IPS DF 6.9 (cell line): Measurements from ENCODE around the gene UNC79.

Experiments used
- DNase-seq: peaks from one replicate; pipeline ENCODE4 v3.0.0-alpha.2; 2013; ENCODE audit warnings: low read depth, low spot score
- H3K27ac ChIP-seq: one replicate; pipeline ENCODE4 v1.5.1; 2013; ENCODE audit warnings: low read length, control low read depth
- H3K27me3 ChIP-seq: 2 replicates; pipeline ENCODE4 v1.6.1; 2013; ENCODE audit warnings: mild to moderate bottlenecking, low read length; ENCODE audit not compliant: control insufficient read depth, insufficient read depth
- H3K36me3 ChIP-seq: 2 replicates; pipeline ENCODE4 v1.6.1; 2013; ENCODE audit warnings: low read length; ENCODE audit not compliant: control insufficient read depth, insufficient read depth
- H3K4me1 ChIP-seq: 2 replicates; pipeline ENCODE4 v1.6.1; 2013; ENCODE audit warnings: low read length; ENCODE audit not compliant: control insufficient read depth, insufficient read depth
- H3K4me3 ChIP-seq: 2 replicates; pipeline ENCODE4 v1.5.1; 2013; ENCODE audit warnings: mild to moderate bottlenecking, low read length
- H3K9me3 ChIP-seq: 2 replicates; pipeline ENCODE4 v1.6.1; 2013; ENCODE audit warnings: low read length, inconsistent platforms; ENCODE audit not compliant: control insufficient read depth, insufficient read depth
- WGBS: extraction: QIAGEN DNeasy Blood & Tissue Kit; methylation state at CpG from one replicate; pipeline ENCODE4 v1.1.7; 2013; ENCODE audit warnings: mixed read lengths, missing lambda C conversion rate; ENCODE audit not compliant: insufficient read length, insufficient coverage; 5-methylcytosine and 5-hydroxymethylcytosine counted together

The UNC79 gene

GRCh38 chr14:93703941-93704340, 273.2 kb downstream of the UNC79 start:
- WGBS: no CpG with 5 or more reads among the region's 6 CpGs
- DNase-seq: no peak
- Histone ChIP-seq H3K27ac (no peak overlapping the region), H3K4me3 (no peak overlapping the region), H3K36me3 (no peaks in the 10 kb centered on the region), H3K9me3 (no peaks in the 10 kb centered on the region), H3K27me3 (no peaks in the 10 kb centered on the region), H3K4me1 (no peaks in the 10 kb centered on the region)

- Histone ChIP-seq H3K4me3 (no peak overlapping the region), H3K9me3 (no peaks in the 10 kb centered on the region), H3K27ac (no peak overlapping the region), H3K27me3 (no peaks in the 10 kb centered on the region), H3K4me1 (no peaks in the 10 kb centered on the region), H3K36me3 (no peaks in the 10 kb centered on the region)
- no peak for DNase-seq
- no CpG with 5 or more reads among the region's 15 CpGs for WGBS
Observed at GRCh38 chr14:93705513-93706156, 274.9 kb downstream of the UNC79 start.

- H3K4me1 ChIP-seq: no peaks in the 10 kb centered on the region
- H3K9me3 ChIP-seq: no peaks in the 10 kb centered on the region
- H3K36me3 ChIP-seq: no peaks in the 10 kb centered on the region
- DNase-seq: no peak
- H3K4me3 ChIP-seq: no peak overlapping the region; the same call in 1 of the 2 replicates
- H3K27me3 ChIP-seq: no peaks in the 10 kb centered on the region
- no CpG with 5 or more reads among the region's 21 CpGs for WGBS
- H3K27ac ChIP-seq: no peak overlapping the region
Observed at GRCh38 chr14:93706360-93706955, 275.7 kb downstream of the UNC79 start.

DNA sequence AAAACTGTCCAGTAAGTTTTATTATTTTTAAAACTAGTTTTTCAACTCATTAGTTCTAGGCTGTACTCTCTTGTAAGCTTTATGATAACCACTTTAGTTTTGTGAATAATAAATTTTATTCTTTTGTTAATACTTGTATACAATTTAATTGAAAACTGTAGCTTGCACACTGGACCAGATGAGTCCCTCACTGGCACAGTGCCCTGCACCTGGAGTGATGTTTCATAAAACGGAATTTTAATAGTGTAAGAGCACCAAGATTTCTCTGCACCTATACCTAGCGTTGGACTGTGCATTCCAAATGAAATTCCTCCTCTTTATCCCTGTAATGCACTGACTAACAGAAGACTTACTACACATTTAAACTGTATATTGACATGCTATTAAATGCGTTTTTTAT, 276.7 kb downstream of the UNC79 start:
- no peak for DNase-seq
- WGBS: no CpG with 5 or more reads among the region's 3 CpGs
- H3K36me3 ChIP-seq: no peaks in the 10 kb centered on the region

DNA sequence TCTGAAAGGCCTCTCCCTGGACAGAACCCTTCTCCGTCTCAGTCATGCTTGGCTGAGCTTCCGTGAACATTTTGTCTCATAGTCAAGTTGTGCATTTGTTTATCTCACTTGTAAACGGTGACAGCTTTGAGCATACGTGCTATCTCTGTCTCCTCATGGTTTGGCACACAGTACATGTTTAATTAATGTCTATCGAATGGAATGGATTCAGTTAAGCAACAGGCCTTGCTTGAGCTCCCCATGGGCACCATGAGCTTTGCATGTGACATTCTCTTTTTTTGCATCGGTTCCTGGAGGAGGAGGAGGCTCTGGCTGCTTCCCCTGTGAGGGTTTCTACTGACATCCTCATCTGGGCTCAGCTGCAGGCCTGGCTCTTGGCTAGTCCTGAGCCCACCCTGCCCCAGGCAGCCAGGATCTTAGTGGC, 277.6 kb downstream of the UNC79 start:
- Histone ChIP-seq H3K27me3 (no peaks in the 10 kb centered on the region), H3K36me3 (no peaks in the 10 kb centered on the region), H3K9me3 (no peaks in the 10 kb centered on the region), H3K27ac (no peak overlapping the region), H3K4me3 (no peak overlapping the region), H3K4me1 (peaks cover 7% of the 10 kb centered on the region)
- WGBS: no CpG with 5 or more reads among the region's 6 CpGs
- DNase-seq: no peak

More for the DNA sequence above, 276.7 kb downstream of the UNC79 start:
- no peak overlapping the region for H3K27ac ChIP-seq
- H3K4me1 ChIP-seq: peaks cover 3% of the 10 kb centered on the region
- H3K4me3 ChIP-seq: no peak overlapping the region
- no peaks in the 10 kb centered on the region for H3K9me3 ChIP-seq
- no peaks in the 10 kb centered on the region for H3K27me3 ChIP-seq

DNA sequence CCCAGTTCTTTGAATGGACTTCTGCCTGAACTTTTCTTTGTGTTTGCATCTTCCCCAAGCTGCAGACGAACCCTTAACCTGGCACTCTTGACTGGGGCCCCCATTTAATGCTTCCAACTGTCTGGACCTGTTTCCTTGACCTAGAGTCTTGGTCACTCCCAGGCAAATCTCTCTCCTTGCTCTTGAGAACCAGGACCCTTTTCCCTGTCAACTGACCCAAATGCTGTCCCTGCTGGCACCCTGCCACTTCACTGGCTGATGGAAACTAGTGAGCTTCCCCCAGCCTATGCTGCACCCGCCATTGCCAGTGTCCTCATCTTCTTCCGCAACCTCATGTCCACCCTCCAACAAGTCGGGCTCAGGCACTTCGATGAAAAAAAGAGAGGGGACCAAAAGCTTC, 278.1 kb downstream of the UNC79 start:
- no peaks in the 10 kb centered on the region for H3K9me3 ChIP-seq
- no peaks in the 10 kb centered on the region for H3K36me3 ChIP-seq
- H3K4me1 ChIP-seq: peaks cover 7% of the 10 kb centered on the region
- no peak for DNase-seq
- H3K27me3 ChIP-seq: no peaks in the 10 kb centered on the region
- no peak overlapping the region for H3K4me3 ChIP-seq
- no peak overlapping the region for H3K27ac ChIP-seq
- WGBS: no CpG with 5 or more reads among the region's 5 CpGs

DNA sequence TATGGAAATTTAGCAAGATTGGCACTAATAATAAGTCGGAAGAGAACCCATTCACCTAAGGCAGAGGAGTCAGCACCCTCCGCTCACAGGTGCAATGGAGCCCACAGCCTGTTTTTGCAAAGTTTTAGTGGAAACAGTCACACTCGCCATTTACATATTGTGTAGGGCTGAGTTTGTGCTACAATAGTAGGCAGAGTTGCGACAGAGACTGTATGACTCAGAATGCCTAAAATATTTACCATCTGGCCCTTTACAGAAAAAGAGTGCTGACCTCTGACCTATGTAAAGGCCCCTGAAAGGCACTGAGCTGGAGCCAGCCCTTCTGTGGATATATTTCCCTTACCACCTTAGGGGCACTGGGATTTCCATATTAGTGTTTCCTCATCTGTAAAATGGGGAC, 278.5 kb downstream of the UNC79 start:
- H3K27ac ChIP-seq: no peak overlapping the region
- no CpG with 5 or more reads among the region's 4 CpGs for WGBS
- peaks cover 7% of the 10 kb centered on the region for H3K4me1 ChIP-seq
- H3K27me3 ChIP-seq: no peaks in the 10 kb centered on the region
- H3K36me3 ChIP-seq: no peaks in the 10 kb centered on the region
- no peaks in the 10 kb centered on the region for H3K9me3 ChIP-seq
- no peak for DNase-seq
- H3K4me3 ChIP-seq: no peak overlapping the region

DNA sequence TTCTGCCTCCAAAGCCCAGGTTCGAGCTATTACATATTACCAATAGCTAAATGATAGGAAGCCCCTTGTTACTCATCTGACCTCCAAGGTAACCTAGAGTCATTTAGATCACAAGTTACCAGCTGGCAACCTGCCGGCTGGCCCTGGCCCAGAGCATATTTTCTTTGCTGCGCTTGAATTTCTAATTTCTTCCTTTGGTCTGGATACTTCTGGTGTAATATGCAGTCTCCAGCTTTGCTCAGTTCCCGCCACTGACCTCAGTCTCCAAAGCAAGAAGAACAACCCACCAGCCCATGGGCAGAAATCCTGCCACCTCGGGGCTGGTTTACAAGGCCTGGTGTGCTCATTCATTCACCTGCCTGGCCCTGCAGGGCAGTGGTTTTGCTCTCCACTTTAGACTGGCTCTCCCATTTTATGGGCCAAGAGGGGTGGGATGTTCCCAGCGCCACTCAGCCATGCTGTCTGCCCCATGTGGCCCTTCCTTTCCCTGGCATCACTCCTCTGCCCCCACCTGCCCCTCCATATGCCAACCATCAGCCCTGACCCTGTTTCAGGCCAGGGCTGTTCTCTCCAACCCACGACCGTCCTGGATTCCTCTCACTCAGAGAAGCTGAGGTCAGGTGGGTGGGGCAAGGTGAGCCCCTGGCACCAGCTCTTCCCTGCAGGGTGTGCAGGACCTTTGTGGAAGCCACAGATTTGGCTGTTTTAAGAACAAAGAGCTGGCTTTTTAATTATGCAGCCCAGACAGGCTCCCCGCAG, 281.5 kb downstream of the UNC79 start:
- DNase-seq: no peak
- no CpG with 5 or more reads among the region's 9 CpGs for WGBS

DNA sequence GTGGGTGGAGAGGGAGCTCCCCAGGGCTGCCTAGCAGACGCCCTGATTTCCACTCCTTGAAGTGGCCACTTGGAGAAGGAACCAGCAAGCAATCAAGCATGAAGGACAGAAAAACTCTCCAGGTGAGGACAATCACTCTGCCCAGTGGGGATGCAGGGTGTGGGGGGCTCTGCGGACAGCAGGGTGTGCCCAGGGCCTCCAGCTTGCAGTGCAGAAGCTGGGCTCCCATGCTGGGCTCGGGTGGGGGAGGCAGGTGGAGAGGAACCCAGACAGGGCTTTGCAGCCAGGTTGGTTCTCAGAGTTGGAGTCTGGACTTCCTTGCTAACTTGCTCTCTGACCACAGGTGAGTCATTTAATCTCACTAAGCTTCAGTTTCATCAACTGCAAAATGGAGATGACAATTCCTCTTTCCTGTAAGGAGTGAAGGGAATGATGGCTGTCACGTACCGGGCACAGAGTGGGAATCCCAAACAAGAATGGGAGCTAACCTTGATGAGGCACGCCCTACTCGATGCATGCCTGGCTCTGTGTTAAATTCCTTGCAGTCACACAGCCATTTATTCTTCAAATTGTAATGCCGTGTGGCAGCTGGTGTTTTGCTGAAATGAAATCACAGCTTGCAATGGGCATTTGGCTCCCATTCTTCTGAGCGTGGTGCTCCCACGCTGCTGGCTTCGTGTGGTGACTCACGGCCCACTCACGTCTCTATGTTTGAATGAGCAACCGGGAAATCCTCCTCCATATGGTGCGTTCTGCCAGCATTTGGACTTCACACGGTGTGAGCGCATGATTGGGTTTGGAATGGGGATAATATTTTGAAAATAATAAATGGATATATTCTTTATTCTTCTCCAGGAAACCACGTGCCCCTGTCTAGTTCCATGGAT, 282.3 kb downstream of the UNC79 start:
- Histone ChIP-seq H3K27ac (no peak overlapping the region), H3K36me3 (no peaks in the 10 kb centered on the region), H3K27me3 (no peaks in the 10 kb centered on the region), H3K9me3 (no peaks in the 10 kb centered on the region), H3K4me3 (no peak overlapping the region), H3K4me1 (peaks cover 7% of the 10 kb centered on the region)
- no peak for DNase-seq
- no CpG with 5 or more reads among the region's 18 CpGs for WGBS

More for the DNA sequence above, 281.5 kb downstream of the UNC79 start:
- Histone ChIP-seq H3K36me3 (no peaks in the 10 kb centered on the region), H3K27ac (no peak overlapping the region), H3K9me3 (no peaks in the 10 kb centered on the region), H3K27me3 (no peaks in the 10 kb centered on the region), H3K4me3 (no peak overlapping the region; the same call in 1 of the 2 replicates), H3K4me1 (peaks cover 7% of the 10 kb centered on the region)
